Measurements from ENCODE around the gene TRIM9.

DNA sequence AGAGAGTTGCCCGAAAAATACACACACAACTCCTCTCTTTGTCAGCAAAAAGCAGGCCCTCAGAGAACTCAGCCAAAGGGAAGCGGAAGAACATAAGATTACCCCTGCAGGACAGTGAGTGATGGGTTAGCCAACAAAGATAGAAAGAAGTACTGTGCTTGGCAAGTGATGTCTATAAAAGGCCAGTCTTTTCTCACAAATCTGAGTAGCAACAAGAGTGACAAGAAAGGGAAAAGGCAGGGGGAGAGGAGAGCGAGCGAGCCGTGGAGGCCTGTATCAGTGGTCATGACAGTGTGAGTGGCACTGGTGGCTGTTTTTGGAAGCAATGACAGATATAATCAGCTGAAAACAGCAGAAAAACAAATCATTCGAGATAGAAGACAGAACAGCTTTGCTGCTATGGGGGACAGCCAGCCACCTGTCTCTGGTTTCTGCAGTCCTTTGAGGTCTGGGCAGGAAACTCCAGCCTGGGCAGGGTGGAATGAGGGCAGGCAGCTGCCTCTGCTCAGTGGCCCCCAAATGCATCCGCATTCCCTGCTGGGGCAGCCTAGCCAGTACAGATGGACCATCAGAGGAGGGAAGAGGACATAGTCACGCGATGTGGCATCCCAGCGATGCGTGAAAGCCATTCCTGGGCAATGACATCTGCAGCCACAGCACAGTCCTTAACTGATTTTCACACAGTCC lies 74.7 kb downstream of the TRIM9 start:
- TF ChIP-seq EZH2 (IDR thresholded peaks at IDR 0.05) (no peak), EZH2phosphoT487 (IDR thresholded peaks at IDR 0.05) (no peak)
- TF ChIP-seq, protein P1, sequence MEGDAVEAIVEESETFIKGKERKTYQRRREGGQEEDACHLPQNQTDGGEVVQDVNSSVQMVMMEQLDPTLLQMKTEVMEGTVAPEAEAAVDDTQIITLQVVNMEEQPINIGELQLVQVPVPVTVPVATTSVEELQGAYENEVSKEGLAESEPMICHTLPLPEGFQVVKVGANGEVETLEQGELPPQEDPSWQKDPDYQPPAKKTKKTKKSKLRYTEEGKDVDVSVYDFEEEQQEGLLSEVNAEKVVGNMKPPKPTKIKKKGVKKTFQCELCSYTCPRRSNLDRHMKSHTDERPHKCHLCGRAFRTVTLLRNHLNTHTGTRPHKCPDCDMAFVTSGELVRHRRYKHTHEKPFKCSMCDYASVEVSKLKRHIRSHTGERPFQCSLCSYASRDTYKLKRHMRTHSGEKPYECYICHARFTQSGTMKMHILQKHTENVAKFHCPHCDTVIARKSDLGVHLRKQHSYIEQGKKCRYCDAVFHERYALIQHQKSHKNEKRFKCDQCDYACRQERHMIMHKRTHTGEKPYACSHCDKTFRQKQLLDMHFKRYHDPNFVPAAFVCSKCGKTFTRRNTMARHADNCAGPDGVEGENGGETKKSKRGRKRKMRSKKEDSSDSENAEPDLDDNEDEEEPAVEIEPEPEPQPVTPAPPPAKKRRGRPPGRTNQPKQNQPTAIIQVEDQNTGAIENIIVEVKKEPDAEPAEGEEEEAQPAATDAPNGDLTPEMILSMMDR (IDR thresholded peaks at IDR 0.05), result no peak

Data from neural progenitor cell (in vitro differentiated cells).